ENCODE measurements around the gene EOGT.

EOGT gene

GRCh38 chr3:68953816-68954444, 59.6 kb downstream of the EOGT start:
- no peak for ATAC-seq

GRCh38 chr3:68945225-68945624, 68.3 kb downstream of the EOGT start:
- no peak for ATAC-seq

GRCh38 chr3:68943753-68944500, 69.6 kb downstream of the EOGT start:
- ATAC-seq: no peak

GRCh38 chr3:68941055-68941454, 72.4 kb downstream of the EOGT start:
- no peak for ATAC-seq

GRCh38 chr3:68936856-68937255, 76.6 kb downstream of the EOGT start:
- no peak for ATAC-seq

GRCh38 chr3:68935778-68936177, 77.7 kb downstream of the EOGT start:
- ATAC-seq: no peak

GRCh38 chr3:68931406-68932149, 81.9 kb downstream of the EOGT start:
- ATAC-seq: no peak

All from activated CD4-positive, CD25-positive, alpha-beta regulatory T cell treated with anti-CD3 and anti-CD28 coated beads, Interleukin-2, amount 50 U/mL, for 24 hours (primary cell).